ENCODE results near the gene GLI3. TPM values are rescaled to one million over a fixed set of nuclear protein-coding genes. Genes with fewer than 3 reads are reported as not detected.

GLI3 gene
- total and polyA plus RNA-seq, 2 of the 8 experiments (the other 6 are each of a cell fraction or from before 2014, with no cell fraction given) = 8.0 to 31.1 TPM

- H3K4ac ChIP-seq (replicated peaks; ENCODE audit: insufficient read length, low read depth, low read length) = no peak overlapping the region
- H2AFZ ChIP-seq (ENCODE audit: low read length) = no peak overlapping the region
- no peak overlapping the region for H2BK12ac ChIP-seq (ENCODE audit: low read depth, low read length)
- H3K79me1 ChIP-seq (ENCODE audit: low read depth, low read length) = no peaks in the 10 kb centered on the region
- H3K4me3 ChIP-seq (ENCODE audit: extremely low read depth in 1 of 4, insufficient read depth in 2 of 4, low read depth in 3 of 4, low read length in 4 of 4) = no peak overlapping the region
- H3K9me3 ChIP-seq (ENCODE audit: insufficient read depth in 2 of 2, low read depth in 1 of 2, low read length in 1 of 2) = no peaks in the 10 kb centered on the region
- ChIA-PET CTCF (ENCODE audit: partially characterized antibody) (no interaction called here), POLR2A (ENCODE audit: partially characterized antibody) (no interaction called here)
- H3K9ac ChIP-seq (replicated peaks in 1 of 4; ENCODE audit: extremely low read depth in 1 of 4, low read depth in 3 of 4, low read length in 3 of 4) = no peak overlapping the region
- TF ChIP-seq TAF7 (optimal IDR thresholded peaks at IDR 0.05; ENCODE audit: borderline replicate concordance, low read depth, low read length) = no peak
- TF ChIP-seq, protein P1, sequence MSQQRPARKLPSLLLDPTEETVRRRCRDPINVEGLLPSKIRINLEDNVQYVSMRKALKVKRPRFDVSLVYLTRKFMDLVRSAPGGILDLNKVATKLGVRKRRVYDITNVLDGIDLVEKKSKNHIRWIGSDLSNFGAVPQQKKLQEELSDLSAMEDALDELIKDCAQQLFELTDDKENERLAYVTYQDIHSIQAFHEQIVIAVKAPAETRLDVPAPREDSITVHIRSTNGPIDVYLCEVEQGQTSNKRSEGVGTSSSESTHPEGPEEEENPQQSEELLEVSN (IDR thresholded peaks at IDR 0.05) = no peak
- no peak for TF ChIP-seq SIN3A (conservative IDR thresholded peaks at IDR 0.05 in 1 of 2, IDR thresholded peaks at IDR 0.05 in 1 of 2; ENCODE audit: low read depth in 1 of 2, low read length in 2 of 2)
- 95% methylated on average over 4 of the region's 4 CpGs; no CpG with 5 or more reads in 1 of the 2 experiments for WGBS, 2 experiments (ENCODE audit: extremely low coverage in 1 of 2, insufficient coverage in 1 of 2, insufficient read length in 1 of 2, insufficient replicate concordance in 2 of 2, low coverage in 1 of 2, low lambda C conversion rate in 2 of 2, missing lambda C conversion rate in 1 of 2)
- H3K56ac ChIP-seq (replicated peaks; ENCODE audit: insufficient read length, low read depth, low read length) = no peak overlapping the region
- H2BK5ac ChIP-seq (ENCODE audit: low read depth, low read length) = no peak overlapping the region
- FAIRE-seq (no peak), DNase-seq (ENCODE audit: low read depth in 1 of 2, low spot score in 2 of 2) (no peak)
- H4K20me1 ChIP-seq (replicated peaks in 1 of 2; ENCODE audit: control insufficient read depth in 1 of 2, insufficient read depth in 2 of 2, low read length in 2 of 2) = peaks cover 0 to 2% of the 10 kb centered on the region in 2 experiments
- H3K27ac ChIP-seq (ENCODE audit: low read depth, low read length) = no peak overlapping the region
- H3K23me2 ChIP-seq (ENCODE audit: low read depth, low read length) = no peaks in the 10 kb centered on the region
- no peak overlapping the region for H2BK15ac ChIP-seq (ENCODE audit: low read length)
- no peak overlapping the region for H4K91ac ChIP-seq (replicated peaks; ENCODE audit: insufficient read length, low read length)
- no peak overlapping the region for H2BK120ac ChIP-seq (replicated peaks; ENCODE audit: low read depth, low read length)
- no peak overlapping the region for H2AK5ac ChIP-seq (ENCODE audit: low read depth, low read length)
- H3K18ac ChIP-seq (ENCODE audit: extremely low read depth, low read length) = no peak overlapping the region
- H2BK20ac ChIP-seq (ENCODE audit: low read length) = no peak overlapping the region
- H3K14ac ChIP-seq (ENCODE audit: insufficient read length) = no peak overlapping the region
- H4K8ac ChIP-seq (ENCODE audit: extremely low read depth, insufficient read depth, low read length) = no peak overlapping the region
- no peaks in the 10 kb centered on the region for H3K36me3 ChIP-seq (ENCODE audit: control insufficient read depth in 2 of 4, insufficient read depth in 4 of 4, low read length in 3 of 4)
- no peaks in the 10 kb centered on the region for H3K4me1 ChIP-seq (replicated peaks in 1 of 4; ENCODE audit: control insufficient read depth in 3 of 4, insufficient read depth in 4 of 4, low read length in 3 of 4)
- H4K5ac ChIP-seq (ENCODE audit: insufficient read length, low read depth, low read length) = no peak overlapping the region
- no peak overlapping the region for H3K4me2 ChIP-seq (ENCODE audit: insufficient read depth in 1 of 2, low read depth in 2 of 2, low read length in 2 of 2)
- no peak overlapping the region for H3K23ac ChIP-seq (ENCODE audit: insufficient read length)
- H3K27me3 ChIP-seq (replicated peaks in 1 of 4; ENCODE audit: control insufficient read depth in 3 of 4, extremely low read depth in 1 of 4, insufficient read depth in 3 of 4, low read length in 3 of 4) = no peaks in the 10 kb centered on the region; a peak in 1 of 7 replicates
- no peaks in the 10 kb centered on the region for H3K79me2 ChIP-seq (ENCODE audit: control insufficient read depth in 1 of 2, insufficient read depth in 2 of 2, low read length in 2 of 2)
Measured at GRCh38 chr7:42278344-42278743, 41.3 kb upstream of the GLI3 start.
